Cardiac muscle cell (in vitro differentiated cells and primary cell): ENCODE measurements around the gene SLC9A7. TPM values are rescaled to one million over a fixed set of nuclear protein-coding genes. Genes with fewer than 3 reads are reported as not detected.

Experiments
- DNase-seq, 2 donors: peaks; one replicate each; pipeline versions ENCODE4 v3.0.0 to v3.0.0-alpha.2; 2010 to 2017; ENCODE audit warnings: low read depth in 1 of 2, low spot score in 1 of 2
- H3K27ac ChIP-seq: fragments of 200-600 bp; sonication (generic); 2 replicates; pipeline ENCODE4 v1.5.1; 2016
- H3K27me3 ChIP-seq: fragments of 200-600 bp; sonication (generic); 2 replicates; pipeline ENCODE4 v1.6.0; 2016; ENCODE audit warnings: control low read depth
- H3K36me3 ChIP-seq: fragments of 200-600 bp; sonication (generic); 2 replicates; pipeline ENCODE4 v1.5.1; 2016; ENCODE audit warnings: control low read depth
- H3K4me1 ChIP-seq: fragments of 200-600 bp; sonication (generic); 2 replicates; pipeline ENCODE4 v1.8.1; 2017; ENCODE audit warnings: low read depth, mild to moderate bottlenecking, mixed run types
- H3K4me3 ChIP-seq: fragments of 200-600 bp; sonication (generic); 2 replicates; pipeline ENCODE4 v1.5.1; 2016; ENCODE audit warnings: mild to moderate bottlenecking
- H3K9me3 ChIP-seq: fragments of 200-600 bp; sonication (generic); 2 replicates; pipeline ENCODE4 v1.5.1; 2017; ENCODE audit warnings: low read depth, mild to moderate bottlenecking, control low read depth
- polyA plus RNA-seq: library from polyadenylated mRNA; unstranded; fragments of >200 nt; fragmentation: Nextera tagmentation; extraction: Ambion mirVana; gene quantifications from 2 replicates; pipeline ENCODE4 v1.2.1, GENCODE V29; 2016
- total RNA-seq: library from RNA; depleted of rRNA; stranded (reverse); fragments of >200 nt; gene quantifications from 2 replicates; pipeline ENCODE4 v1.2.3, GENCODE V29; 2016
- TF ChIP-seq, protein P1 (sequence below): IDR thresholded peaks from 2 replicates; pipeline ENCODE4 v1.5.1; 2012; ENCODE audit warnings: low read depth, mild to moderate bottlenecking, low read length

SLC9A7 gene
- total and polyA plus RNA-seq, 2 experiments from 2014 or later: 2.2 to 19.6 TPM

DNA sequence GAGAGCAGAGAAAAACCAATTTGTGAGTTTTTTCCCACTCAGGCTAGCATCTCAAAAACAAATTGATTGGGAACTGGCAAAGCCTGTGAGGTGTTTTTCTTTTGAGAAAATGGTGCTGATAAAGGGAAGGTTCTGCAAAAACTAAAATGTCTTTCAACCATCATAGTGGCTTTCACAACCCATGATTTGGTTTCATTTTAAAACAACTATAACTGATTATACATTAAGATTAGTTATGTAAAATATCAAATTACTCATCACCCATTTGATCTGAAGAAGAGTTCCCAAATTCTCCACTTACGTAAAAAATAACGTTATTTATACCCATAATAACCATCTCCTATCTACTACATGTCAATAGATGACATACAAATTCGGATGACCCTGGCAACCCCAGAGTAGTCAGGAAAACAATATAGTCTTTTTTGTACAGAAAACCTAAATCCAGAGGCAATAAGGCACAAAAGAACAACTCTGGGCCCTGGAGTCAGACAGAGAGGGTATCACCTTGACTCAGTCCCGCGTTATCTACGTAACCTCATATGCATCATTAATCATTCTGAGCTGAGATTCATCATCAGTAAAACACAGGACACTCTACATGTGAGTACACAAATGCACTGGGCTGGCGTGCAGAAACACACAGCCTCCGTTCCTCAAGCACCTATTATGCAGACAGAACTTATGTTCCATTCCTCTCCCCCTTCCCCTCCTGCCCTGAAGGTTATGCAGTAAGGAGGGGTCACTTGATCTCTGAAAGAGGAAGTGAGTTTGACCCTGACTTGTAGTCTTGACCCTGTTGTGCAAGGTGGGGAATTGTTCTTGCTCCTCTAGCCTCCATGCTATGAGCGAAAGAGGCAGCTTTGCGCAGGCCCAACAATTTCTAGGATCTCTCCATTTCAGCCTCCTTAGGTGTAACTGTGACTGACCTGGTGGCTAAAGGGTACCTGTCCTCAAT, 82.2 kb downstream of the SLC9A7 start:
- TF ChIP-seq, protein P1, sequence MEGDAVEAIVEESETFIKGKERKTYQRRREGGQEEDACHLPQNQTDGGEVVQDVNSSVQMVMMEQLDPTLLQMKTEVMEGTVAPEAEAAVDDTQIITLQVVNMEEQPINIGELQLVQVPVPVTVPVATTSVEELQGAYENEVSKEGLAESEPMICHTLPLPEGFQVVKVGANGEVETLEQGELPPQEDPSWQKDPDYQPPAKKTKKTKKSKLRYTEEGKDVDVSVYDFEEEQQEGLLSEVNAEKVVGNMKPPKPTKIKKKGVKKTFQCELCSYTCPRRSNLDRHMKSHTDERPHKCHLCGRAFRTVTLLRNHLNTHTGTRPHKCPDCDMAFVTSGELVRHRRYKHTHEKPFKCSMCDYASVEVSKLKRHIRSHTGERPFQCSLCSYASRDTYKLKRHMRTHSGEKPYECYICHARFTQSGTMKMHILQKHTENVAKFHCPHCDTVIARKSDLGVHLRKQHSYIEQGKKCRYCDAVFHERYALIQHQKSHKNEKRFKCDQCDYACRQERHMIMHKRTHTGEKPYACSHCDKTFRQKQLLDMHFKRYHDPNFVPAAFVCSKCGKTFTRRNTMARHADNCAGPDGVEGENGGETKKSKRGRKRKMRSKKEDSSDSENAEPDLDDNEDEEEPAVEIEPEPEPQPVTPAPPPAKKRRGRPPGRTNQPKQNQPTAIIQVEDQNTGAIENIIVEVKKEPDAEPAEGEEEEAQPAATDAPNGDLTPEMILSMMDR: no peak
- H3K4me3 ChIP-seq: no peak overlapping the region
- H3K9me3 ChIP-seq: no peaks in the 10 kb centered on the region
- H3K27me3 ChIP-seq: no peaks in the 10 kb centered on the region
- H3K4me1 ChIP-seq: no peaks in the 10 kb centered on the region
- no peak for DNase-seq
- H3K36me3 ChIP-seq: no peaks in the 10 kb centered on the region
- H3K27ac ChIP-seq: no peak overlapping the region

DNA sequence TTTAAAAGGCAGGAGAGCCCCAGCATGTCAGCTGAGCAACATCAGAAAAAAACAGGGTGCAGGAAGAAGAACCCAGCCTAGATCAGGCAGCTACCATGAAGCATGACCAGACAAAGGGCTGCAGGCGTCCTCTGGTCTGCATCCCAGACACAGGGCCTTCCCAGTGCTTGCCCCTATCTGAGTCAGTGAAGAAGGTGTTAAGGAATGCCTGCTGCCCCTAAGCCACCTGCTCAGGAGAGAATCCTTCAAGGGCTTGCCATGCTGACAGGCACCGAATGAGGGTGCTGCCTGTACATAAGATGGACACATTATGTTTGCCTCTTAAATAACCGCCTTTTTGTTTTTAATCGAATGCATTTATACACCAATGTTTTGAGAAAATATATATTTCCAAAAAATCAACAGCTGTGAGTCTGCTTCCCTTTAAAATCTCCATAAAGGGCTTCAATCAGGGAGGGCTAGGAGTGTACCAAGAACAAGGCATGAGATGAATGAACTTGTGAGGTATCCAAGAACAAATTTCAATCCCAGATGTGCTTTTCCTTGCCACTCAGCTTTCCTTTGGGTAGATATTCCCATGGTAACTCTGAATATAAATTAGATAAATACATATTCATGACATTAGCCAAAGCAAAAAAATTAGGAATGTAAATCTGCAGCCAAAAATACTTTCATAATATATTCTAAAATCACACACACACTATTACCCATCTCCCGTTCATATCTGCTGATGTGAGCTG, 85.1 kb downstream of the SLC9A7 start:
- H3K9me3 ChIP-seq: no peaks in the 10 kb centered on the region
- no peak overlapping the region for H3K4me3 ChIP-seq
- H3K4me1 ChIP-seq: no peaks in the 10 kb centered on the region
- no peaks in the 10 kb centered on the region for H3K36me3 ChIP-seq
- peaks cover 7% of the 10 kb centered on the region for H3K27me3 ChIP-seq
- DNase-seq: no peak
- TF ChIP-seq, protein P1: no peak
- H3K27ac ChIP-seq: no peak overlapping the region

DNA sequence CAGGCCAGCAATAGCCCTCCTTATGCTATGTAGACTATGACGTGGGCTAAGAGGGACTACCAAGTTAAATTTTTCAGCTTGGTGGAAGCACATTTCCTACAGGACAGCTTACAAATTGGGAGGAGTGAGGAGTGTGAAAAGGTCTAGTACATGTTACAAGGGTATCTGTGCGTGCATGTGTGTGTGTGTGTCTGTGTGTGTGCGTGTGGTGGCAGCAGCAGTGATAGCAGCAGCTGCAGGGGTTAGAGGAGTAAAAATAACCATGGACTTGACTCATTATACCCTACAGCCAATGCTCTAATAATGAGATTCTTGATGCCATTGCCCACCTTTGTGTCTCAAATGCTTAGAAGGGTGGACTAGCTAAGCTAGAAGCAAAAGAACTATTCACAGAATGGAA, 88.6 kb downstream of the SLC9A7 start:
- Histone ChIP-seq H3K27me3 (peaks cover 18% of the 10 kb centered on the region), H3K9me3 (no peaks in the 10 kb centered on the region), H3K27ac (no peak overlapping the region), H3K4me3 (no peak overlapping the region), H3K36me3 (no peaks in the 10 kb centered on the region), H3K4me1 (no peaks in the 10 kb centered on the region)
- no peak for DNase-seq
- TF ChIP-seq, protein P1: no peak

DNA sequence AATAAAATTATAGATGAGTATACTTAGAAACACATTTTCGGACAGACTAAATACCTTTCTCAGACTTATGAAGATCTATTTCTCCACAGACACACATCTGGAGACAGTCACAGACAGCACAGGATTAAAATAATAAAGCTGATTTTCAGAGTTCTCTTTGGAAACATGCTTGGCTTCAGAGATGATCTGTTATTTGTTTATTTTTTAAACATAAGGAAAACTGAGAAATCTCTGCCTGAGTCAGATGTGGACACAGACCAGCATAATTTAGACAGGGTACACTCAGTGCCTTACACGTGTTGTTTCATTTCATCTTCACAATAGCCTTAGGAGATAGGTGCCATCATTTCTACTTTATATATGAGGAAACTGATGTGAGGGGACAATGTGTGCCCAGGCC, 92.1 kb downstream of the SLC9A7 start:
- TF ChIP-seq, protein P1: no peak
- no peaks in the 10 kb centered on the region for H3K4me1 ChIP-seq
- DNase-seq: no peak
- no peak overlapping the region for H3K27ac ChIP-seq
- no peak overlapping the region for H3K4me3 ChIP-seq
- H3K36me3 ChIP-seq: no peaks in the 10 kb centered on the region
- peaks cover 18% of the 10 kb centered on the region for H3K27me3 ChIP-seq
- no peaks in the 10 kb centered on the region for H3K9me3 ChIP-seq

DNA sequence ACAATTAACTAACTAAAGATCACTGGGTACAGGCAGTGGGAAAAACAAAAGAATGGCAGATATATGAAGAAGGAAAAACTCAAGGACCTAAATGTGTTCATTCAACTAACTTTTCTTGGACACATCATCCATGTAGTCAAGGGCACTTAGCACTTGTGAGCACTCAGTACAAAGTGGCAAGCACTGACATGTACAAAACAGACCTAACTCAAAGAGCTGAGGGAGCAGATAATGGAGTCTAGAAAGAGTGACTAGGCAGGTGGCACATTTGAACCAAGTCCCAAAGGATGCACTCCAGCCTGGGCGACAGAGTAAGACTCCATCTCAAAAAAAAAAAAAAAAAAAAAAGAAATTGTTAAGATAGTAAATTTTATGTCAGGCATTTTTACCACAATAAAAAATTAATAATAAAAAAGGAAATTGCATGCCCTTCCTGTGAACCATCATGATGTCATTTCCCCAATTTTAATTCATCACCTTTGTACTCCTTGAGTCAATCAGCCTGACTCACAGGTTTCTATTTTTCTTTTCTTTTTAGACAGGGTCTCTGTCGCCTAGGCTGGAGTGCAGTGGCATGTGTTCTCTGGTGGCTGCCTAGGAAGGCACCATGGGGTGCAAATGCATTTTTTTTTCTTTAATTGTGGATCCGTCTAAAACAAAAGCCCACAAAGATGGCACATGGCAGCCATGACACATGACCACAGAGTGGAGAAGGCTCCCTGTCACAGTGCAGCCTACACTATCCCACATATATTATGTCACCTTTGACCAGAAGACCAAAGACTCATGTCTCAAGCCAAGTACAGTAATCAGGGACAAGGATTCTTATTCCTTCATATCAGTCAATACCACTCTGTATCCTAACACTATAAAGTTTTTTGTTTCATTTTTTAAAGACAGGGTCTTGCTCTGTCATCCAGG, 93.4 kb downstream of the SLC9A7 start:
- Histone ChIP-seq H3K27ac (no peak overlapping the region), H3K4me3 (no peak overlapping the region), H3K36me3 (no peaks in the 10 kb centered on the region), H3K4me1 (no peaks in the 10 kb centered on the region), H3K27me3 (peaks cover 21% of the 10 kb centered on the region), H3K9me3 (no peaks in the 10 kb centered on the region)
- TF ChIP-seq, protein P1: no peak
- DNase-seq: peak in 1 of 2 donors; percentile 60
